Spleen (tissue), 7 donors: ENCODE measurements around the gene TUBB4A.

ENCODE experiments used
- CTCF ChIP-seq, 11 experiments: fragments of 200-600 bp in 7 of 11; fragments of 450-650 bp in 4 of 11; sonication (generic) in 4 of 11; IDR thresholded peaks in 8 of 11; conservative IDR thresholded peaks in 3 of 11; 1 replicate in 7 of 11; 2 replicates in 4 of 11; pipeline versions ENCODE4 v1.4.0 to v1.8.0; 2016 to 2021; ENCODE audit warnings: antibody characterized with exemption in 11 of 11, inconsistent platforms in 4 of 11, mild to moderate bottlenecking in 1 of 11
- POLR2AphosphoS5 ChIP-seq, 3 donors: sonication (generic); formaldehyde crosslinking; IDR thresholded peaks; one replicate each; pipeline ENCODE4 v1.5.1; 2017; ENCODE audit warnings: antibody characterized with exemption in 3 of 3
- donor health status: DM: no; HTN: no; CAD: no; lungs with moderate emphysema.
- donor health status: DM: no; HTN: no; CAD: no.
- donor health status: DM: no; HTN: no; CAD: no.

GRCh38 chr19:6460099-6460884, 41.8 kb downstream of the TUBB4A start:
- TF ChIP-seq CTCF (IDR thresholded peaks at IDR 0.05 in 8 of 11, conservative IDR thresholded peaks at IDR 0.05 in 3 of 11) (peak; percentile 55 to 86 (median 81)), POLR2AphosphoS5 (IDR thresholded peaks at IDR 0.05) (peak; percentile 81 to 87 (median 86))
